Left ventricle myocardium inferior (tissue), 1 donor: ENCODE results near the gene TRHDE. TPM values are rescaled to one million over a fixed set of nuclear protein-coding genes. Genes with fewer than 3 reads are reported as not detected.

Experiments
- DNase-seq: peaks from one replicate; pipeline ENCODE4 v3.0.0-alpha.2; 2020
- H3K27ac ChIP-seq: fragments of 200-600 bp; replicated peaks from 2 replicates; pipeline ENCODE4 v1.8.0; 2021
- H3K27me3 ChIP-seq: fragments of 200-600 bp; 2 replicates; pipeline ENCODE4 v1.8.0; 2021; ENCODE audit warnings: low read depth
- H3K36me3 ChIP-seq: fragments of 200-600 bp; 2 replicates; pipeline ENCODE4 v1.8.0; 2021
- H3K4me1 ChIP-seq: fragments of 200-600 bp; 2 replicates; pipeline ENCODE4 v1.8.0; 2021
- H3K4me3 ChIP-seq: fragments of 200-600 bp; 2 replicates; pipeline ENCODE4 v1.8.0; 2021; ENCODE audit warnings: mild to moderate bottlenecking, moderate library complexity
- H3K9me3 ChIP-seq: fragments of 200-600 bp; replicated peaks from 2 replicates; pipeline ENCODE4 v1.8.0; 2021
- intact Hi-C: fragments of 100-400 bp; cut with micrococcal nuclease; formaldehyde crosslinking; loops from one replicate; pipeline ENCODE4 v1.11.0; 2022
- total RNA-seq: library from RNA; stranded (reverse); fragmentation: NEBNext Ultra II Directional; extraction: Animal tissue kit (Norgen Biotek cat#: 25700); gene quantifications from one replicate; pipeline ENCODE4 v1.2.1, GENCODE V29; 2021
- TF ChIP-seq, protein P1 (sequence below): fragments of 200-600 bp; IDR thresholded peaks from 2 replicates; pipeline ENCODE4 v1.8.0; 2021; ENCODE audit warnings: antibody characterized with exemption, mild to moderate bottlenecking, borderline replicate concordance
- donor health status: DM: no; HTN: yes; CAD: no; lungs with severe emphysema.

Gene TRHDE
- total RNA-seq, 1 donor from 2014 or later, result 0.96 TPM

DNA sequence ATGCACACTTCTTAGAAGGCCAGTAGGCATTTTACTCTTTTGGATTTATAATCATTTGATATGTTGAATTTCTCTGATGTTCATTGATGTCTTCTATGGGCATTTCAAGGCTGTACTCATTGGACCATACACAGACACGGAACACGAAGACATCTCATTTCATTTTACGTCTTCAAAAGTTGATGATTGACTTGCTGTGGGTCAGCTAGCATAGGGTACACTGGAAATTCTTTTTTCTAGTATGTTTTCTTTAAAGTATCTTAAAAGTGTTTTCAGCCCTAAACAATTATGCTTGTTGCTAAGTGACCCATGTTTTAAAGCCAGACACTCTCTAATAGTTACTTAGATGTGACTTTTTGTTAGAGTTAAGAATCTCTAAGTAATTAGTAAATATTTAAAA is 16.3 kb downstream of the TRHDE start:
- H3K27me3 ChIP-seq, result no peaks in the 10 kb centered on the region
- no peak for DNase-seq
- no peaks in the 10 kb centered on the region for H3K4me1 ChIP-seq
- intact Hi-C loops, result no loop called here
- TF ChIP-seq, protein P1, sequence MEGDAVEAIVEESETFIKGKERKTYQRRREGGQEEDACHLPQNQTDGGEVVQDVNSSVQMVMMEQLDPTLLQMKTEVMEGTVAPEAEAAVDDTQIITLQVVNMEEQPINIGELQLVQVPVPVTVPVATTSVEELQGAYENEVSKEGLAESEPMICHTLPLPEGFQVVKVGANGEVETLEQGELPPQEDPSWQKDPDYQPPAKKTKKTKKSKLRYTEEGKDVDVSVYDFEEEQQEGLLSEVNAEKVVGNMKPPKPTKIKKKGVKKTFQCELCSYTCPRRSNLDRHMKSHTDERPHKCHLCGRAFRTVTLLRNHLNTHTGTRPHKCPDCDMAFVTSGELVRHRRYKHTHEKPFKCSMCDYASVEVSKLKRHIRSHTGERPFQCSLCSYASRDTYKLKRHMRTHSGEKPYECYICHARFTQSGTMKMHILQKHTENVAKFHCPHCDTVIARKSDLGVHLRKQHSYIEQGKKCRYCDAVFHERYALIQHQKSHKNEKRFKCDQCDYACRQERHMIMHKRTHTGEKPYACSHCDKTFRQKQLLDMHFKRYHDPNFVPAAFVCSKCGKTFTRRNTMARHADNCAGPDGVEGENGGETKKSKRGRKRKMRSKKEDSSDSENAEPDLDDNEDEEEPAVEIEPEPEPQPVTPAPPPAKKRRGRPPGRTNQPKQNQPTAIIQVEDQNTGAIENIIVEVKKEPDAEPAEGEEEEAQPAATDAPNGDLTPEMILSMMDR, result no peak
- H3K27ac ChIP-seq, result no peak overlapping the region
- H3K4me3 ChIP-seq, result no peak overlapping the region
- no peaks in the 10 kb centered on the region for H3K9me3 ChIP-seq
- H3K36me3 ChIP-seq, result no peaks in the 10 kb centered on the region

- DNase-seq, result no peak
- Histone ChIP-seq H3K27ac (no peak overlapping the region), H3K4me3 (no peak overlapping the region), H3K27me3 (no peaks in the 10 kb centered on the region), H3K9me3 (no peaks in the 10 kb centered on the region), H3K36me3 (no peaks in the 10 kb centered on the region), H3K4me1 (no peaks in the 10 kb centered on the region)
- intact Hi-C loops, result no loop called here
- TF ChIP-seq, protein P1, result no peak
Measured at GRCh38 chr12:72288911-72289310, 16.7 kb downstream of the TRHDE start.

DNA sequence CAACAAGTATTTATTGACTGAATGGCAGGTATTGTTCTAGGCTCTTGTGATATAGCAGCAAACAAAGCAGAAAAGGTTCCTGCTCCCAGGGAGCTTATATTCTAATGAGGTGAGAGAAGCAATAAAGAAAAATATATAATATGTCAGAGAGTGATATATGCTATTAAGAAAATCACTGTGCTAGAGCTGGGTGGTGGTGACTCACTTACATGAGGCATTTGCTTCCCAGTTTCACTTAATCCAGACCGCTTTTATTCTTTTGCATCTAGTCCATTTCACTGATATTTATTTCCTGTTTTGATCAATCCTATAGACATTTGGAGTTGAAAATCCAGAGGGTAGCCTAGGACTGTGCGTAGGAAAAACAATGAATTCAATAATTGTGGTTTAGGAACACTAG is 17.5 kb downstream of the TRHDE start:
- intact Hi-C loops, result no loop called here

GRCh38 chr12:72291175-72291574 is 19.0 kb downstream of the TRHDE start:
- no peak overlapping the region for H3K4me3 ChIP-seq
- no peaks in the 10 kb centered on the region for H3K4me1 ChIP-seq
- H3K27ac ChIP-seq, result no peak overlapping the region
- no peak for DNase-seq
- intact Hi-C loops, result no loop called here
- TF ChIP-seq, protein P1, result no peak
- no peaks in the 10 kb centered on the region for H3K9me3 ChIP-seq
- no peaks in the 10 kb centered on the region for H3K36me3 ChIP-seq
- no peaks in the 10 kb centered on the region for H3K27me3 ChIP-seq

More for the DNA sequence above, 17.5 kb downstream of the TRHDE start:
- Histone ChIP-seq H3K9me3 (no peaks in the 10 kb centered on the region), H3K36me3 (no peaks in the 10 kb centered on the region), H3K4me1 (no peaks in the 10 kb centered on the region), H3K27ac (no peak overlapping the region), H3K27me3 (no peaks in the 10 kb centered on the region), H3K4me3 (no peak overlapping the region)
- no peak for DNase-seq
- TF ChIP-seq, protein P1, result no peak

DNA sequence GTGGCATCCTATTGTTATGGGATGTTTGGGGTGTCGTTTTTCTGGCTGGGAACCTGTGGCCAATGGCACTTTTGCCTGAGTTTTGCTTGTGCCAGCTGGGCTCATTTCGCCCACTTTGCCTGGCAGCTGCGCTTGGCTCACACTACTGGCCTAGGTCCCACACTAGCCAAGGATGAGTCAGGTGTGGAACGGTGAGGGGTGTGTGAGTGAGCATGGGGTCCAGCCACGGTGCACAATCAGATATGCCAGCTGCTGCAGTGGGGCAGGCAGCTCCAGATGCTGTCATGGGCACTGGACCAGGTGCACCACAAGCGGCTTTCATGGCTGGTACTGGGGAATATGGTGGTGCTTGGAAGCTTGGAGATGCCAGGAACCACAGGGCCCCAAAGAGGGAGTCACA is 21.5 kb downstream of the TRHDE start:
- Histone ChIP-seq H3K36me3 (no peaks in the 10 kb centered on the region), H3K27me3 (no peaks in the 10 kb centered on the region), H3K9me3 (no peaks in the 10 kb centered on the region), H3K4me1 (no peaks in the 10 kb centered on the region), H3K27ac (no peak overlapping the region), H3K4me3 (no peak overlapping the region)
- DNase-seq, result no peak
- TF ChIP-seq, protein P1, result no peak
- intact Hi-C loops, result no loop called here

DNA sequence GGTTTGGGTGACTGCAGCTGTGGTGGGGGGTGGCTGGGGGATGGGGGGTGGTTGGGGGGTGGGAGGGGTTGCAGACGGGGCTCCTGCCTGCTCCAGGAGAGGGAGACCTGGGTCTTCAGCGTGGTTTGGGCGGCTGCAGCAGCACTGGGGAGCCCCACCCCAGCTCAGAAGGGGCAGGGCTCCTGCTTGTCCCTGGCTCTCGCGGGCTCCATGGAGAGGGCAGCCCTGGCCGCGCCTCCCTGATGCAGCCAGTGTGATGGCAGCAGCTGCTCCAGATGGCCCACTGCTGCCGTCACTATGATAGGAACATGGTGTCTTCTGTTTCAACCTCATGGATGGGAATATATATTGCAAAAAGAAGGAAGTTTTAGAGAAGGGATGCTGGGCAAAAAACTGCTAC is 22.9 kb downstream of the TRHDE start:
- no peaks in the 10 kb centered on the region for H3K36me3 ChIP-seq
- no peaks in the 10 kb centered on the region for H3K27me3 ChIP-seq
- no peak for DNase-seq
- intact Hi-C loops, result no loop called here
- TF ChIP-seq, protein P1, result no peak
- no peaks in the 10 kb centered on the region for H3K9me3 ChIP-seq
- no peak overlapping the region for H3K4me3 ChIP-seq
- no peak overlapping the region for H3K27ac ChIP-seq
- no peaks in the 10 kb centered on the region for H3K4me1 ChIP-seq
